ENCODE data around the gene DIAPH1. TPM values are rescaled to one million over a fixed set of nuclear protein-coding genes. Genes with fewer than 3 reads are reported as not detected.
"Not testable (repeated sequence)": the region's sequence is repeated elsewhere in the genome, so short reads cannot be mapped to it uniquely, and the experiment has no call there.

DIAPH1 gene
- total RNA-seq, 2 donors from 2014 or later: 186 to 268 TPM

- H3K4me3 Mint-ChIP-seq: peak overlapping the region; percentile 92
- H3K9me3 Mint-ChIP-seq: no peaks in the 10 kb centered on the region
- peak overlapping the region; percentile 87 for H3K27ac Mint-ChIP-seq
- H3K27me3 Mint-ChIP-seq: no peaks in the 10 kb centered on the region
- H3K36me3 Mint-ChIP-seq (ENCODE audit: low read depth): peaks cover 79% of the 10 kb centered on the region
- no peak for ATAC-seq (replicated peaks)
- peaks cover 37% of the 10 kb centered on the region for H3K4me1 Mint-ChIP-seq
These were observed 15.9 kb upstream of the DIAPH1 start for GRCh38 chr5:141634720-141635119.

- peak overlapping the region; percentile 47 for H3K27ac Mint-ChIP-seq
- peaks cover 81% of the 10 kb centered on the region for H3K36me3 Mint-ChIP-seq (ENCODE audit: low read depth)
- H3K9me3 Mint-ChIP-seq: no peaks in the 10 kb centered on the region
- H3K27me3 Mint-ChIP-seq: no peaks in the 10 kb centered on the region
- peaks cover 40% of the 10 kb centered on the region for H3K4me1 Mint-ChIP-seq
- H3K4me3 Mint-ChIP-seq: peak overlapping the region; percentile 92
- ATAC-seq (replicated peaks): peak; percentile 39
These were observed 15.2 kb upstream of the DIAPH1 start for GRCh38 chr5:141633871-141634561.

- ATAC-seq (replicated peaks): no peak
- H3K9me3 Mint-ChIP-seq: no peaks in the 10 kb centered on the region
- no peak overlapping the region for H3K4me3 Mint-ChIP-seq
- H3K27me3 Mint-ChIP-seq: no peaks in the 10 kb centered on the region
- peaks cover 86% of the 10 kb centered on the region for H3K36me3 Mint-ChIP-seq (ENCODE audit: low read depth)
- H3K4me1 Mint-ChIP-seq: peaks cover 39% of the 10 kb centered on the region
- no peak overlapping the region for H3K27ac Mint-ChIP-seq
These were observed 13.8 kb upstream of the DIAPH1 start for GRCh38 chr5:141632650-141633049.

GRCh38 chr5:141630570-141631140 is 11.9 kb upstream of the DIAPH1 start:
- H3K27ac Mint-ChIP-seq: no peak overlapping the region
- peaks cover 35% of the 10 kb centered on the region for H3K4me1 Mint-ChIP-seq
- peaks cover 99% of the 10 kb centered on the region for H3K36me3 Mint-ChIP-seq (ENCODE audit: low read depth)
- ATAC-seq (replicated peaks): no peak
- H3K9me3 Mint-ChIP-seq: no peaks in the 10 kb centered on the region
- no peaks in the 10 kb centered on the region for H3K27me3 Mint-ChIP-seq
- no peak overlapping the region for H3K4me3 Mint-ChIP-seq

DNA sequence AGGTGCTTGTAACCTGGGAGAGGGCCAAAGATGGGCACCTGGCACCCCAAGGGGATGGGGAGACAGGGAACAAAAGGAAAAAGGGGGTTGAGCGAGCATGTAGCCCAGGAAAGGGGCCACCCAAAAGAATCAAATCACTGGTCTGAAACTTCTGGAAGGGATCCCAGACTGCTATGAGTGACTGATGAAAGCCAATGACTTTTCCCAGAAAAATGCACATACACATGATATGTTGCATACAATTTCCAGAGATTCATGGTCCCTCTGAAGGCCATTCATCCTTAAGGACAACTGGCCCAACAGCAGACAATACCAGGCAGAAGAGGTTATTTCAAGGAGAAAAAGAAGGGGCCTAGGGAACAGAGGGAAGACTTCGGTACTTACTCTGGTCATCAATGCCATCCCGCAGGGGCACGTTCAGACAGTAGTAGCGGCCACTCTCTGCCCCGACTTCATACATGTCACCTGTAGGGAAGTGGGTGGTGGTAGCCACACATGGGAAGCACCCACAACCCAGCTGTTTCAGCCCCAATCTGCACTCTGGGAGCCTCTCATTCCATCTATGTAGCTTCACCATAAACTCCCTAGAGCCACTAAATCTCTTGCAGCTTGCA is 9.5 kb upstream of the DIAPH1 start:
- no peak overlapping the region for H3K4me3 Mint-ChIP-seq
- peaks cover 21% of the 10 kb centered on the region for H3K4me1 Mint-ChIP-seq
- H3K27me3 Mint-ChIP-seq: no peaks in the 10 kb centered on the region
- no peak for ATAC-seq (replicated peaks)
- H3K36me3 Mint-ChIP-seq (ENCODE audit: low read depth): peaks cover 99% of the 10 kb centered on the region
- H3K27ac Mint-ChIP-seq: peak overlapping the region; percentile 37
- H3K9me3 Mint-ChIP-seq: no peaks in the 10 kb centered on the region

- Mint-ChIP-seq H3K4me1 (peaks cover 13% of the 10 kb centered on the region), H3K27me3 (no peaks in the 10 kb centered on the region), H3K36me3 (ENCODE audit: low read depth) (peaks cover 96% of the 10 kb centered on the region), H3K9me3 (no peaks in the 10 kb centered on the region), H3K4me3 (peak overlapping the region; percentile 59), H3K27ac (peak overlapping the region; percentile 85)
- ATAC-seq (replicated peaks): no peak
These were observed 4.8 kb upstream of the DIAPH1 start for GRCh38 chr5:141623611-141624010.

DNA sequence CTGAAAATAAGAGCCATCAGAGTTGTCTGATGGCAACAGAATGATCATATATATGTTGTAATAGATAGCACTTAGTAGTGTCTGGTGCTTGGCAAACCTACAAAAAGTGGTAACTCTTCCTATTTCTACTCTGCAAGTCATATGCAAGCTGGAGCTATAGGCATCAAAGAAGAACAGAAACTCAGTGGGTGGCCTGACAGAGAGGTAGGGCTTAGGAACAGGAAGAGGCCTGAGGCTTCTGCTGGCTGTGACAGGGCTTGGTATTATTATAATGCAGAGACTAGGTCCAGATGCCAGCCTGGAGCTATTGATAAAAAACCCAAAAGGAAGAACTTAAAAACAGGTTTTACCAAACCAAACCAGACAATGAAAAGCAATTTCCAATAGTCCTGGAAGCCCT is 4.4 kb upstream of the DIAPH1 start:
- H3K27me3 Mint-ChIP-seq: no peaks in the 10 kb centered on the region
- H3K27ac Mint-ChIP-seq: peak overlapping the region; percentile 85
- no peaks in the 10 kb centered on the region for H3K9me3 Mint-ChIP-seq
- peaks cover 96% of the 10 kb centered on the region for H3K36me3 Mint-ChIP-seq (ENCODE audit: low read depth)
- ATAC-seq (replicated peaks): peak; percentile 37
- H3K4me1 Mint-ChIP-seq: peaks cover 12% of the 10 kb centered on the region
- peak overlapping the region; percentile 59 for H3K4me3 Mint-ChIP-seq

- peak overlapping the region; percentile 96 for H3K27ac Mint-ChIP-seq
- ATAC-seq (replicated peaks): peak; percentile 48
- peaks cover 21% of the 10 kb centered on the region for H3K4me1 Mint-ChIP-seq
- peaks cover 91% of the 10 kb centered on the region for H3K36me3 Mint-ChIP-seq (ENCODE audit: low read depth)
- H3K9me3 Mint-ChIP-seq: no peaks in the 10 kb centered on the region
- peak overlapping the region; percentile 98 for H3K4me3 Mint-ChIP-seq
- H3K27me3 Mint-ChIP-seq: no peaks in the 10 kb centered on the region
These were observed 583 bp downstream of the DIAPH1 start for GRCh38 chr5:141618030-141618803.

DNA sequence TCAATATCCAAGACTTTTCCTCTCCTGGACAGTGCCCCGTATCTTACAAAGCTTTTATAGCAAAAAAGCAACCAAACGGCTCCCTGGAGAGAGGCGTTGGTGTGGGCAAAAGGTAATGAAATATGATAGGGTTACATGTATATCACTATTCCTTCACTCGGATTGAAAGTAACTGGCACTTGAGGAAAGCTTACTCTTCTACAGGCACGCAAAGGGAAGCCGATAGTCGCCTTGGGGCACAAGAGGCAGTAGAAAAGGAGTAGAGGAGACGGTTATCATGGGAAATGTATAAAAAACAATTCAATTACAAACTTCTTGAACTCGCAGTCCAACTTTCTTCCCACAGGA is 1.1 kb downstream of the DIAPH1 start:
- peaks cover 21% of the 10 kb centered on the region for H3K4me1 Mint-ChIP-seq
- H3K4me3 Mint-ChIP-seq: peak overlapping the region; percentile 98
- no peaks in the 10 kb centered on the region for H3K27me3 Mint-ChIP-seq
- no peak for ATAC-seq (replicated peaks)
- H3K27ac Mint-ChIP-seq: peak overlapping the region; percentile 96
- H3K9me3 Mint-ChIP-seq: no peaks in the 10 kb centered on the region
- peaks cover 91% of the 10 kb centered on the region for H3K36me3 Mint-ChIP-seq (ENCODE audit: low read depth)

DNA sequence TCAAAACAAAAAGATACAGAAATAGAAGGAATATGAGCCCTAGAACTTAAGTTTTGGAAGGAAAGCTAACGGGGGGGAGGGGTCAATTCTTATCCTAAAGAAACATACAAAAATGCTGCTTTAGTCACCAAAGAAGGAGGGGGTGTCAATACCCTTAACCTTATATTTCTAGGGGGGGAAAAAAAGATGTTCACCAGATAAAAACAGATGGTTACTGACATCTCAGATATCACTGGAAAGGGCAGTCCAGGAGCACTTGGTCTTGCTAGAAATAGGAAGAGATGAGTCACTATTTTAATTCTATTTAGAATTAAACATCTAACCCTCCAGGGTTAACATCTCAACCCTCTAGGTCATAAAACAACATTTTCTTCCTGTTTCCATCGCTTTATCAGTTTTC is 1.7 kb downstream of the DIAPH1 start:
- H3K9me3 Mint-ChIP-seq: no peaks in the 10 kb centered on the region
- peak overlapping the region; percentile 98 for H3K4me3 Mint-ChIP-seq
- peak overlapping the region; percentile 96 for H3K27ac Mint-ChIP-seq
- peaks cover 91% of the 10 kb centered on the region for H3K36me3 Mint-ChIP-seq (ENCODE audit: low read depth)
- peaks cover 21% of the 10 kb centered on the region for H3K4me1 Mint-ChIP-seq
- no peak for ATAC-seq (replicated peaks)
- H3K27me3 Mint-ChIP-seq: no peaks in the 10 kb centered on the region

GRCh38 chr5:141615991-141616720 is 2.6 kb downstream of the DIAPH1 start:
- no peaks in the 10 kb centered on the region for H3K27me3 Mint-ChIP-seq
- peak overlapping the region; percentile 96 for H3K27ac Mint-ChIP-seq
- H3K4me3 Mint-ChIP-seq: peak overlapping the region; percentile 98
- no peaks in the 10 kb centered on the region for H3K9me3 Mint-ChIP-seq
- peaks cover 27% of the 10 kb centered on the region for H3K4me1 Mint-ChIP-seq
- peaks cover 91% of the 10 kb centered on the region for H3K36me3 Mint-ChIP-seq (ENCODE audit: low read depth)
- ATAC-seq (replicated peaks): no peak

- Mint-ChIP-seq H3K27ac (peak overlapping the region; percentile 14), H3K4me3 (peak overlapping the region; percentile 98), H3K27me3 (no peaks in the 10 kb centered on the region), H3K9me3 (no peaks in the 10 kb centered on the region), H3K36me3 (ENCODE audit: low read depth) (peaks cover 84% of the 10 kb centered on the region), H3K4me1 (peaks cover 41% of the 10 kb centered on the region)
- no peak for ATAC-seq (replicated peaks)
These were observed 5.5 kb downstream of the DIAPH1 start for GRCh38 chr5:141613344-141613743.

- ATAC-seq (replicated peaks): no peak
- H3K4me3 Mint-ChIP-seq: peak overlapping the region; percentile 98
- peaks cover 44% of the 10 kb centered on the region for H3K4me1 Mint-ChIP-seq
- H3K27me3 Mint-ChIP-seq: no peaks in the 10 kb centered on the region
- H3K36me3 Mint-ChIP-seq (ENCODE audit: low read depth): peaks cover 75% of the 10 kb centered on the region
- no peaks in the 10 kb centered on the region for H3K9me3 Mint-ChIP-seq
- H3K27ac Mint-ChIP-seq: peak overlapping the region; percentile 39
These were observed 7.5 kb downstream of the DIAPH1 start for GRCh38 chr5:141611289-141611688.

GRCh38 chr5:141609921-141610320 is 8.9 kb downstream of the DIAPH1 start:
- peak overlapping the region; percentile 87 for H3K27ac Mint-ChIP-seq
- not testable (repeated sequence) for H3K27me3 Mint-ChIP-seq; H3K9me3 Mint-ChIP-seq; ATAC-seq (replicated peaks)
- peak overlapping the region; percentile 76 for H3K4me3 Mint-ChIP-seq
- peaks cover 69% of the 10 kb centered on the region for H3K36me3 Mint-ChIP-seq (ENCODE audit: low read depth)
- H3K4me1 Mint-ChIP-seq: peaks cover 46% of the 10 kb centered on the region

Measured in activated T-helper 17 cell treated with anti-CD3 and anti-CD28 coated beads, Interleukin-2, amount 50 U/mL, for 72 hours (primary cell).